ENCODE results near the gene OSBPL5.

Gene OSBPL5, protein sequence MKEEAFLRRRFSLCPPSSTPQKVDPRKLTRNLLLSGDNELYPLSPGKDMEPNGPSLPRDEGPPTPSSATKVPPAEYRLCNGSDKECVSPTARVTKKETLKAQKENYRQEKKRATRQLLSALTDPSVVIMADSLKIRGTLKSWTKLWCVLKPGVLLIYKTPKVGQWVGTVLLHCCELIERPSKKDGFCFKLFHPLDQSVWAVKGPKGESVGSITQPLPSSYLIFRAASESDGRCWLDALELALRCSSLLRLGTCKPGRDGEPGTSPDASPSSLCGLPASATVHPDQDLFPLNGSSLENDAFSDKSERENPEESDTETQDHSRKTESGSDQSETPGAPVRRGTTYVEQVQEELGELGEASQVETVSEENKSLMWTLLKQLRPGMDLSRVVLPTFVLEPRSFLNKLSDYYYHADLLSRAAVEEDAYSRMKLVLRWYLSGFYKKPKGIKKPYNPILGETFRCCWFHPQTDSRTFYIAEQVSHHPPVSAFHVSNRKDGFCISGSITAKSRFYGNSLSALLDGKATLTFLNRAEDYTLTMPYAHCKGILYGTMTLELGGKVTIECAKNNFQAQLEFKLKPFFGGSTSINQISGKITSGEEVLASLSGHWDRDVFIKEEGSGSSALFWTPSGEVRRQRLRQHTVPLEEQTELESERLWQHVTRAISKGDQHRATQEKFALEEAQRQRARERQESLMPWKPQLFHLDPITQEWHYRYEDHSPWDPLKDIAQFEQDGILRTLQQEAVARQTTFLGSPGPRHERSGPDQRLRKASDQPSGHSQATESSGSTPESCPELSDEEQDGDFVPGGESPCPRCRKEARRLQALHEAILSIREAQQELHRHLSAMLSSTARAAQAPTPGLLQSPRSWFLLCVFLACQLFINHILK

DNA sequence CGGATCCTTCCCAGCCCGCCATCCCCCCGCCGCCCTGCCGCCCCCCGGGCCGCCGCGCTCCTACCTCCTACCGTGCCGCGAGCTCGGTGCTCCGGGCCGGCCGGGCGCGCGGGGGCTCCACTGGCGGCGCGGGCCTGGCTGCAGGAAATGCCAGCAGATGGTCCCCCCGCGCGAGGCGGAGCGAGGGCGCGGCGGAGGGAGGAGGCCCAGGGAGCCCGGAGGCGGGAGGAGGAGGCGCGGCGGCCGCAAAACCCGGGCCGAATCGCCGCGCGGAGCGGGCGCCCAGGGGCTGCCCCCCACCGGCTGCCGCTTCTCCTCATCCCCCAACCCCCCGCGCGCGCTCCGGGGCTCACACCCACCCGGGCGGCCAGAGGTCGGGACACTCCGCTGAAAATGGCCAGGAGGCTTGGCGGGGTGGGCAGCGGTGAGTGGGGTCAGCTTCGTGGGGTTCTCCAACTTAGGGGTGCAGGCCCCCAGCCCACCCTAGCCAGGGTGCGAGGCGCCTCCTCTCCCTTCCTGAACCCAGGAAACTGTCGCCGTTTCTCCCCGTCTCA is at the start of gene OSBPL5:
Gene OSBPL5, minus strand, starts transcription at position 159 of the 554 bp plus-strand sequence. CDS start 36,162 bp downstream, outside the sequence.
- DNase-seq (ENCODE audit: insufficient read length, low spot score), result no peak
- FAIRE-seq, result no peak

DNA sequence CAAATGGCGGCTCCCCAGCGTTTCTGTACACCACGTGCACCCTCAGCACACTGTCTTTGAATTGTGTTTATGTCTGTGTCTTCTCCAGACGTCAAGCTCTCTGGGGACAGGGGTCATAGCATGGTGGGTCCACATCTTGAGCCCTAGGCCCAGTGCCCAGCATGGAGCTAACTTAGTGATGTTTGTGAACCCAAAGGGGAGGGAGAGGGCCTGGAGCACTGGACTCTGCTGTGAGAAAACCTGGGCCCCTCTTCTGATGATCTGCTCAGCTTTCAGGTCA is 49.2 kb upstream of the OSBPL5 start:
- FAIRE-seq (no peak), DNase-seq (ENCODE audit: insufficient read length, low spot score) (no peak)

DNA sequence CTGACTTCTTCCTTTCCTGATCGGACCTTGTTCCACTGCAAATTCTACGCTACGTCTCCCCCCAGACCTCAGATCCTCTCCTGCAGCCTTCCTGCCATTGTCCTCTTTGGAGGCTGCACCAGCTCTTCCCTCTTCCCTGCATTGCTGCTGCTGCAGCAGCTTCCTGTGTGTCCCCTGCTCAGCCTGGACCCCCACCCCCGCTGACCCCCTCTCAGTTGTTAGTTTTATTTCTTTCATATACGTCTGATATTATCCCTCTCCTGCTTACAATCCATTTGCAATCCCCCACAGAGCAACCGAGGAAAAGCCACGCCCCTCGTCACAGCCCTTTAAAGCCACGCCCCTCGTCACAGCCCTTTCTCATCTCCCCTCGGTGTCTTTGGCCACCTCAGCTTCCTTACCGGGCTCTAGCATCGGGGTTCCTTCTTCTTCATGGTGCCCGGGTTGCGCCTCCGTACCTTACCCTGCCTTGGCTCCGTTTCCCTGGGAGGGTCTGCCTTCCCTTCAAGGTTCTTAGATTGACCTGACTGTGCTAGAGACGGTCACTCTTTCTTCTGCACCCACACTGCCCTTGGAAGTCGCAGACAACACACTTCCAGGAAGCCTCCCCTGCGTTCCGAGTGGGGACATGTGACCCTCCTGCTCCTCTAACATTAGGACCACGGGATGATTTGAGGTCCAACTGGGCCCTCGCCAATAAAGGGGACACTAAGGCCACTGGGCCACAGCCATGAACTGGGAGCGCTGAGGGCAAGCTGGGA is 48.7 kb upstream of the OSBPL5 start:
- DNase-seq (ENCODE audit: insufficient read length, low spot score), result no peak
- no peak for FAIRE-seq

DNA sequence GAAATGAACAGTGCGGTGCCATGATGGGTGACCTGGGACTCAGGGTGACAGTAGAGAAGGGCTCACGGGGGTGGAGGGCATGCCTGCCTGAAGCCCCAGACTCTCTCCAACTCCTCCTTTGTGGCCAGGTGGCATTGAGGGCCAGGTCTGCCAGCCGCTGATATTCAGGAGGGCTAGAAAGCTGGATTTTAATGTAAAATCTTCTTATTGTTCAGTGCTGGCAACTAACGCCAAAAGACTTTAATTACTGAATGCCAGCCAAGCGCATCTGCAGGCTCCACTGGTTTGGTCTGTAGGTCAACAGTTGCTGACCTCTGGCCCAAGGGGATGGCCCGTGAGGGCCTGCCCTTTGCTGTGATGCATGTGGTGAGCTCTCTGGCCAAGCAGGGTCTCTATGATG is 43.2 kb upstream of the OSBPL5 start:
- FAIRE-seq (no peak), DNase-seq (ENCODE audit: insufficient read length, low spot score) (no peak)

DNA sequence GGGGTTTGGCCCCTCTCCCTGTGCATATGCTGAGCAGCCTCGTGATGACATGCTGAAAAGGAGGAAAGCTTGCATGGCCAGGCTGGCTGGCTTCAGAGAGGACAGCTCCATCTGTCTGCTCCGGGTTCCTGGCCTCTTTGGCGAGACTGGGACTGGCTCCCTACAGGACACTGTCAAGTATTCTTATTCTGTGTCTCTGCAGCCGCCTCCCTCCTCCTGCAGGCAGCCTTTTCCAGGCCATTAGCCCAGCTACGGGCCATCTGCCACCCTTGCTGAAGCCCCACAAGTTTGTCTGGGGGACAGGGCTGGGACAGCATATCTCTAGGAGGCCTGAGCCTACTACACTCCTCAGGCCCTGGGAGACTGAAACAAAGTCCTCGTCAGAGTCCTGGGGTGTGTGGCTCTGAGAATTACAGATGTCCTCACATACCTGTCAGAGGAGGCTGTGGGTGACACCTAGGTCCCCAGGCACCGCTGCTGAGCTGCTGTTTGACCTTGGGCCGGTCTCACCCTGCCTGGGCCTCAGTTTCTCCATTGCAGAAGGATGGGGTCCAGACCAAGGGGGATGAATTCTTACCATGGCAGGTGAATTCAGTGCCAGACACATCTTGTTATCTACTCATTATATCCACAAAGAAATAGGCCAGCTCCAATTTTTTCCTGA is 42.5 kb upstream of the OSBPL5 start:
- no peak for FAIRE-seq
- DNase-seq (ENCODE audit: insufficient read length, low spot score), result no peak

DNA sequence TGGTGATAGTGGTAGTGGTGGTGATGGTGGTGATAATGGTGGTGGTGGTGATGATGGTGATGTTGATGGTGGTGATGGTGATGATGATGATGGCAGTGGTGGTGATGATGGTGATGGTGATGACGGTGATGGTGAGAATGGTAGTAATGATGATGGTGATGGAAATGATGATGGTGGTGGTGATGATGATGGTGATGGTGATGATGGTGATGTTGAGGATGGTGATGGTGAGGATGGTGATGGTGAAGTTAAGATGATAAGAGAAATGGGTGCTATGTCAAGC is 41.8 kb upstream of the OSBPL5 start:
- DNase-seq (ENCODE audit: insufficient read length, low spot score), result no peak
- FAIRE-seq, result no peak

DNA sequence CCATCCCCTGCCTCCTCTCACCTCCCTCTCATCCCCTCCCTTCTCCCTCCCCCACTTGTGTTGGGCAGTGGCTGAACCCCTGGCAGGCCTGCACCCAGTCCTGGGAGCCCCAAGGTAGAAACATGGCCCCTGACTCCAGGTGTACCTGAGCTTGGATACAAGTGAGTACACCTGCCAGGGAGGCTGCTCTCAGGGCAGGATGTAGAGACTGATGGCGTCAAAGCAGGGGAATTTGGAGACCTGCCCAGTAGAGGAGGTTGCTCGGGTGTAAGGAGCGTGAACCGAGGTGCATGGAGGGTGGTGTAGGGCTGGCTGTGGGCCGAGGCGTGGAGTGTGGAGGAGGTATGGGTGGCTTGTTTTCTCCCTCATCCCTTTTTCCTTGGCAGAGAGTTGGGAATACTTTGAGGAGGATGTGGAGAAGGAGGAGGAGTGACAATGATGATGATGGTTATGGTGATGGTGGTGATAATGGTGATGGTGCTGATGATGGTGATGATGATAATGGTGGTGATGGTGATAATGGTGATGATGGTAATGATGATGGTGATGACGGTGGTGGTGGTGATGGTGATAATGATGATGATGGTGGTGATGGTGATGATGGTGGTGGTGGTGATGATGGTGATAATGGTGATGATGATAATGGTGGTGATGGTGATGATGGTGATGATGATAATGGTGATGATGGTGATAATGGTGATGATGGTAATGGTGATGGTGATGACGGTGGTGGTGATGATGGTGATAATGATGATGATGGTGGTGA is 41.2 kb upstream of the OSBPL5 start:
- no peak for DNase-seq (ENCODE audit: insufficient read length, low spot score)
- no peak for FAIRE-seq

DNA sequence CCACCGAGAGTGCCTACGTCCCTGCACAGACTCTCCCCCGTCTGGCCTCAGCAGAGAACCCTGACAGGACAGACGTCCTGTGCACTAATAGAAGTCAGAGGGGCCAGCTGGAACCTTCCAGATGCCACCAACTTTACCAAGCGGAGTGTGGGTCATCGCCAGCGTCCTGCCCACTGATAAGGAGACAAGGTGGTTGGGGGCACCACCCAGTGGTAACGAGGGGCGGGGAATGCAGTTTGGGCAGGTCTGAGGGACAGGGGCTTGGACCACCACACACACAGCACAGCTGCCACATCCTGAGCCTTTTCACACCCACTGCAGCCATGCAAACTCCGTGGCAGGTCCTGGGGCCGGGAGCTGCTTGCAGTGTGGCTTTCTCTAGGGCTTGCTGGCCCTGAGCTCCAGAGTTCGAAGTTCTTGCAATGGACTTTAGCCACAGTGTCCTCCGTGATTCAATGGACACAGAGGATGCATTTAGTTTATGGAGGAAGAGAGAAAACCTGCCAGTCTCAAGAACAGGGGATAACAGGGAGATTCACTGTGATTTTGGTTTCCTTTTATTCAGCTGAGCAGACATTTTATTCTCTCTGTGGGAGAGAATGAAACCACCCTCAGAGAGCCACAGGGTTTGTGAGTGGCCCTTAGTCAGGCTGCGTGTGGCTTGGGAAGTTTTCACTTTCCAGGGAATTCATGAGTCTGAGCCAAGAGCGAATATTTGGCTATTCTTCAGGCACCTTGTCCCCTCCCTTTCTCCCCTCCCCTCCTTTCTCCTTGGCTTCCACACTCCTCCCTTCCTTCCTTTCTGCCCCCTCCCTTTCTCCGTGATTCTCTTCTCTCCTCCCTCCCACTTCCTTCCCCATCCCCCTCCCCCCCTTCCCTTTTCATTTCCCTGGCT is 40.4 kb upstream of the OSBPL5 start:
- FAIRE-seq (no peak), DNase-seq (ENCODE audit: insufficient read length, low spot score) (no peak)

DNA sequence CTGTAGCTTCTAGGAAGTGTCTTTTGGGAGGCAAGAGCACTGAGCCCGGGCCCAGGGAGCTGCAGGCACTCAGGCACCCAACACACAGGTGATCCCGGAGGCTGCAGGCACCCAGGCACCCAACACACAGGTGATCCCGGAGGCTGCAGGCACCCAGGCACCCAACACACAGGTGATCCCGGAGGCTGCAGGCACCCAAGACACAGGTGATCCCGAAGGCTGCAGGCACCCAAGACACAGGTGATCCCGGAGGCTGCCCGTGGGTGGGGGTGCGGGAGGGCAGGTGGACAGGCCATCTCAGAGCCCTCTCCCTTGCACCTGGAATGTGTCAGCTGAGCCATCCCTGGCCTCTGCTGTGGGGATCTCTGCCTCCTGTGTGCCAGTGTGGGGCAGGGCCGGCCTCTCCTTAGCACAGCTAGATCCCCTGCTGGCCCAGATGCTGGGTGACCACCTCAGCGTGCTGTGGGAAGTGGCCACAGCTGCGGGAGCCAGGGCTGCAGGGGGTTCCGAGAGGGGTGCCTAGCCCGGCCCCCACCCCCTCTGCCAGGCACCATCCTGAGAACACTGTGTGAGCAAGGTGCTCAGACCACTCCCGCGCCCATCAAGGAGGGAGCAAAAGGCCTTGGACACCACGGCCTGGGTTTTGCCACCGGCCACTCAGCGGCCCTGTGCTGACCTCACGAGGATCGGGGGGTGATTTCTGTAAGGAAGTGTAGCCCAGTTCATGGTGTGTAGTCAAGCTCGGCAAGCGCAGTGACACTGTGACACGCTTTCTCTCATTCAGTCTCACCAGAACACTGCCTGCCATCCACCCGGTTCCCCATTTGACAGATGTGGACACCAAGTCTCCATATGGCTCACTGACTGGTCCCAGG is 39.3 kb upstream of the OSBPL5 start:
- no peak for FAIRE-seq
- DNase-seq (ENCODE audit: insufficient read length, low spot score), result no peak

DNA sequence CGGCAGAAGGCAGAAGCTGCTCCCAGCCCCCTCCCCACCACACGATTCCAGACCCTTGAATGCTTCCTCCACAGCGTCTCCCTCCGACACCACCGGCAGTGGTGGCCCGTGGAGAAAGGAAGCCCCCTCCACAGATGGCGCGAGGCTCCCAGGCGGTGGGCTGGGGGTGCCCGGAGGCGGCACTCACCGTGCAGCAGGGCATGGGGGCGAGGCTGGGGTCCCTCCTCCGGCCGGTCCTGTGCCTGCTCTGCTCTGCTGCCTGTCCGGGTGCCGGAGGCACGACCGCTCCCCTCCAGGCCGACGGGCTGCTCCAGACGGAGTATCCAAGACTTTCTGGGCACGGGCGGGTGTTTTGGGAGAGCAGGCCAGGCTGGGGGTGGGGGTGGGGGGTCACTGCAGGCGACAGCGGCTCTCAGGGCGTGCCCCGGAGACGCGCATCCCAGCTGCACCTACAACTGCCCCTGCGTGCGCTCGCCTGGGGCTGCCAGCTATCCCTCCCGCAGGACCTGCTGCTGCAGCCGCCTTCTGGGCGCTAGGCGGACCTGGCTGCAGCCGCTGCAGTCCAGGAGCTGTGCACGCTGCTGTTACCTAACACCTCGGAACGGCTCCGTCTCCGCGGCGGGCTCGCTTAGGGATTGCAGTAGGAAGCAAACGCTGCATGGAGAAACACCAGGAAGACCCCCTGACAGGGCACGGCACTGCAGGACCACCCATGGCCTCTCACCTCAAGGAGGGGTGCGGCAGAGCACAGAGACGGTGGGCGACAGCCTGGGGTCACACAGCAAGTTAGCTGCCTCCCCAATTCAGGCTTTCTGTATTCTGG is 38.3 kb upstream of the OSBPL5 start:
- FAIRE-seq, result no peak
- DNase-seq (ENCODE audit: insufficient read length, low spot score), result no peak

DNA sequence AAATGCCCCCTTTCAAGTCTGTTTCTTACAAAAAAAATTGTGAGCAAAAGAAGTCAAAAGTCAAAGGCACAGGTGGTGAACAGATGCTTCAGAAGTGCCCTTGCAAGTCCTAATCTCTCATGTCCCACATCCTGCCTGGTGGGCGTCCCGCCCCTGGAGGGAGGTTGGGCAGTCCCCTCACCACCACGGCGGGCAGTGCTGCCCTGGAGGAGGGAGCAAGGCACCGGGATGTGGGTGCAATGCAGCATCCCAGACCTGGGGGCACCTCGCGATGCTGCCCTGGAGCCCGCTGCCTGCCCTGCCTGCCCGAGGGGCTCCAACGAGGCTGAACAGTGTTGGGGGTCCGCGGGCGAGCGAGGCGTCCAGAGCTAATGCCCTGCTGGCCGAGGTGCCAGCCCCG is 37.6 kb upstream of the OSBPL5 start:
- no peak for FAIRE-seq

DNA sequence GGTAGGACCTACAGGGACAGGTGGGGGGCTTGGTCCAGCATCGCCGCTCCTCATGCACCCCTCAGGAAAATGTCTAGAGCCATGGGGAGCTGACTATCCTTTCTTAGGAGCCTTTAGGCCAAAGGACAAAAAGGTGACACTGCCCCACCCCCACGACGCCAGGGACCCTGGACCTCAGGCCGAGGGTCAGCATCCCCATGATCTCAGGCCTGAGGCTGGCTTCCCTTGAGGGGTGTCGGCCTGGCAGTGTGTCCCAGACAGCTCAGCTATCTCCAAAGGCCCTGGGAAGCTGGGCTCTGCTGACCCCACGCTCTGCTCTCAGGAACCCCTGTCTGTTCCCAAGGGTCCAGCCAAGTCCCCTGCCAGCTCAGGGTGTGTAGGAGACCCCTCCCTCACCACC is 37.2 kb upstream of the OSBPL5 start:
- DNase-seq (ENCODE audit: insufficient read length, low spot score), result no peak
- FAIRE-seq, result no peak

More for the DNA sequence above, 37.6 kb upstream of the OSBPL5 start:
- DNase-seq (ENCODE audit: insufficient read length, low spot score), result no peak

DNA sequence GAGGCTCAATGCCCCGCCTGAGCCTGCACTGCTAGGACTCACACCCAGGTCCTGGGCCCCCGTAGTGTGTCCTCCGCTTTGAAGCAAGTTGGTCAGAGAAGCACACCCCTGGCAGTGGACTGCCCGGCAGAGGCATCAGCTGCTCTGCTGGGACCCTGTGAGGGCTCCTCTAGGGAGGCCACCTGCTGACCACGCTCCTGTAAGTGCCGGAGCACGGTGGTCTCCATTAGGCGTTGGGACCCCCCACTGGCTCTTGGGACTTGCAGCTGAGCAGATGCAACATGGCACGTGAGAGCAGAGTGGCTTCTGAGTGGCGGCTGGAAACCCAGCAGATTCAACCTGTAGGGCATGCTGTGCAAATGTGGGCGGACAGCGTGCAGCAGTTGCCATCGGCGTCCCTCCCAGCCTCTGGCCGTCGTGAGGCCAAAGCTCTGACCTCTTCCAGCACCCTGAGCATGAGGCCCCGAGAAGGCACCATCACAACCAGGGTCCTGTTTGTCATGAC is 36.6 kb upstream of the OSBPL5 start:
- DNase-seq (ENCODE audit: insufficient read length, low spot score), result no peak
- FAIRE-seq, result no peak

DNA sequence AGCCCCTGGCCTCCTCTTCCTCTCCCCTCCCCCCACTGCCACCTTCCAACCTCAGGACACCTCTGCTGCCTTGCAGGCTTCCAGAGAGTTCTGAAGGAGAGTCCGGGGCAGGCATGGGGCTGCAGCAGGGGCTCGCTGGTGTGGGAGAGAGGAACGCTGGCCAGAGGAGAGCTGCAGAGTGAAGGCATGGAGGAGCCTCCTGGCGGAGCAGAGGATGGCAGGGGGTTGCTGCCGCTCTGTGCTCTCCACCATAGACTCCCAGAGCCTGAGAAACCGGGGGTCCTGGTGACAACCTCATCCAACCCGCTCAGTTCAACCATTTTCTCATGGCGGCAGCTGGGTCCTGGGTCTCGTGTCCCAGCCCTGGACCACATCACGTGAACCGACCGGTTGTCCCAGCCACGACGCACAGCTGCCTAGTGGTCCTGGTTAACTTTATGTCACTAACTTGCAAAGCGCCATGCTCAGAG is 36.0 kb upstream of the OSBPL5 start:
- FAIRE-seq (no peak), DNase-seq (ENCODE audit: insufficient read length, low spot score) (no peak)

DNA sequence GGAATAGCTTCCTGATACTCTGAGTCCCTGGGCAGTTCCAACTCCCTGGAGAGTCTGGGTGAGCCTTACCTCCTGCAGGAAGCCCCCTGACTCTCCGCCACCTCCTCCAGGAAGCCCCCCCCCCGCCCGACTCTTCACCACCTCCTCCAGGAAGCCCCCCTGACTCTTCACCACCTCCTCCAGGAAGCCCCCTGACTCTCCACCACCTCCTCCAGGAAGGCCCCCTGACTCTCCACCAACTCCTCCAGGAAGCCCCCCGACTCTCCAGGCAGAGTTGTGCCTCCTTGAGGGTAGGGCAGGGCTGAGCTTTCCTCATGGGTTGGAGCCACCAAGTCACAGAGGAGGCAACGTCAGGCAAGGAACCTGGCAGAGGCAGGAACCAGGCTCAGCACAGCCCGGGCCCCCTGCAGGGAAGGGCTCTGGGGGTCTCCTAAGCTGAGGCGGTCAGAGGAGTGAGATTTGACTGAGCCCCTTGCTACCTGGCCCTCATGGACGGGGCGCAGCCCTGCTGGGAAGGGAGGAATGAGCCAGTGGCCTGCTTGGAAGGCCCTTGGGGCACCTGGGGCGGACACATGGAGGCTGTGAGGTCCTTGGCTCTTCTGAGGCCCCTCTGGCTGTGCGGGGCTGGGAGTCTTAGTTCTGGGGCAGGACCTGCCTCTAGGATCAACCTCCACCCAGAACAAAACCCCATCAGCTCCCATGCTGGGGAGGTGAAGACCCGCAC is 35.4 kb upstream of the OSBPL5 start:
- FAIRE-seq (no peak), DNase-seq (ENCODE audit: insufficient read length, low spot score) (no peak)

Measured in GM19239 (cell line).